ENCODE results near the gene GMPS. TPM values are rescaled to one million over a fixed set of nuclear protein-coding genes. Genes with fewer than 3 reads are reported as not detected.

The GMPS gene
- total RNA-seq, 1 experiment from 2014 or later = 185 TPM

GRCh38 chr3:155912090-155912489 is 41.6 kb downstream of the GMPS start:
- peaks cover 63% of the 10 kb centered on the region for H3K36me3 ChIP-seq (ENCODE audit: insufficient read depth, low read length, poor library complexity, severe bottlenecking)
- intact Hi-C loops (cut with micrococcal nuclease; ENCODE audit: unreplicated experiment) = no loop called here
- no peak overlapping the region for H3K4me3 ChIP-seq (ENCODE audit: low read depth, low read length, poor library complexity, severe bottlenecking)
- ChIA-PET CTCF (no interaction called here), POLR2A (ENCODE audit: low non-redundant PET) (no interaction called here)
- TF ChIP-seq EZH2 (IDR thresholded peaks at IDR 0.05; ENCODE audit: borderline replicate concordance, low read depth, low read length, poor library complexity, severe bottlenecking) = no peak
- TF ChIP-seq CTCF (conservative IDR thresholded peaks at IDR 0.05; ENCODE audit: low read depth, low read length) = no peak
- H3K27ac ChIP-seq (ENCODE audit: low read depth, low read length, poor library complexity, severe bottlenecking) = no peak overlapping the region
- DNase-seq (ENCODE audit: low spot score) = no peak
- H3K4me1 ChIP-seq (ENCODE audit: insufficient read depth, low read length, poor library complexity, severe bottlenecking) = no peaks in the 10 kb centered on the region
- BruUV-seq (replicated peaks) = no TSS peak
- no peaks in the 10 kb centered on the region for H3K27me3 ChIP-seq (replicated peaks; ENCODE audit: insufficient read depth, low read depth, low read length, poor library complexity)
- no peaks in the 10 kb centered on the region for H3K9me3 ChIP-seq (ENCODE audit: low read depth, low read length, poor library complexity, severe bottlenecking)

GRCh38 chr3:155912579-155913190 is 42.2 kb downstream of the GMPS start:
- ChIA-PET CTCF (no interaction called here), POLR2A (ENCODE audit: low non-redundant PET) (no interaction called here)
- H3K27me3 ChIP-seq (replicated peaks; ENCODE audit: insufficient read depth, low read depth, low read length, poor library complexity) = no peaks in the 10 kb centered on the region
- TF ChIP-seq EZH2 (IDR thresholded peaks at IDR 0.05; ENCODE audit: borderline replicate concordance, low read depth, low read length, poor library complexity, severe bottlenecking) (no peak), CTCF (conservative IDR thresholded peaks at IDR 0.05; ENCODE audit: low read depth, low read length) (no peak)
- no peaks in the 10 kb centered on the region for H3K4me1 ChIP-seq (ENCODE audit: insufficient read depth, low read length, poor library complexity, severe bottlenecking)
- H3K9me3 ChIP-seq (ENCODE audit: low read depth, low read length, poor library complexity, severe bottlenecking) = no peaks in the 10 kb centered on the region
- no TSS peak for BruUV-seq (replicated peaks)
- no peak for DNase-seq (ENCODE audit: low spot score)
- no peak overlapping the region for H3K4me3 ChIP-seq (ENCODE audit: low read depth, low read length, poor library complexity, severe bottlenecking)
- no peak overlapping the region for H3K27ac ChIP-seq (ENCODE audit: low read depth, low read length, poor library complexity, severe bottlenecking)
- peaks cover 64% of the 10 kb centered on the region for H3K36me3 ChIP-seq (ENCODE audit: insufficient read depth, low read length, poor library complexity, severe bottlenecking)
- intact Hi-C loops (cut with micrococcal nuclease; ENCODE audit: unreplicated experiment) = no loop called here

GRCh38 chr3:155917781-155918180 is 47.3 kb downstream of the GMPS start:
- DNase-seq (ENCODE audit: low spot score) = no peak
- H3K27me3 ChIP-seq (replicated peaks; ENCODE audit: insufficient read depth, low read depth, low read length, poor library complexity) = no peaks in the 10 kb centered on the region
- ChIA-PET POLR2A (ENCODE audit: low non-redundant PET) (no interaction called here), CTCF (no interaction called here)
- no TSS peak for BruUV-seq (replicated peaks)
- peaks cover 73% of the 10 kb centered on the region for H3K36me3 ChIP-seq (ENCODE audit: insufficient read depth, low read length, poor library complexity, severe bottlenecking)
- intact Hi-C loops (cut with micrococcal nuclease; ENCODE audit: unreplicated experiment) = no loop called here
- no peak for TF ChIP-seq CTCF (conservative IDR thresholded peaks at IDR 0.05; ENCODE audit: low read depth, low read length)
- no peak for TF ChIP-seq EZH2 (IDR thresholded peaks at IDR 0.05; ENCODE audit: borderline replicate concordance, low read depth, low read length, poor library complexity, severe bottlenecking)
- H3K4me3 ChIP-seq (ENCODE audit: low read depth, low read length, poor library complexity, severe bottlenecking) = no peak overlapping the region
- H3K27ac ChIP-seq (ENCODE audit: low read depth, low read length, poor library complexity, severe bottlenecking) = no peak overlapping the region
- no peaks in the 10 kb centered on the region for H3K9me3 ChIP-seq (ENCODE audit: low read depth, low read length, poor library complexity, severe bottlenecking)
- no peaks in the 10 kb centered on the region for H3K4me1 ChIP-seq (ENCODE audit: insufficient read depth, low read length, poor library complexity, severe bottlenecking)
